ENCODE data around the gene ADAMTSL5. TPM values are rescaled to one million over a fixed set of nuclear protein-coding genes. Genes with fewer than 3 reads are reported as not detected.

Gene ADAMTSL5
- total RNA-seq, 2 donors from 2014 or later, result 3.0 to 3.9 TPM

- no peaks in the 10 kb centered on the region for H3K36me3 Mint-ChIP-seq (ENCODE audit: low read depth)
- ATAC-seq (replicated peaks), result no peak
- H3K27me3 Mint-ChIP-seq, result no peaks in the 10 kb centered on the region
These were observed 2.0 kb downstream of the ADAMTSL5 start for GRCh38 chr19:1510807-1511206.

GRCh38 chr19:1510442-1510806, 2.4 kb downstream of the ADAMTSL5 start:
- Mint-ChIP-seq H3K4me3 (no peak overlapping the region), H3K36me3 (ENCODE audit: low read depth) (no peaks in the 10 kb centered on the region), H3K27me3 (no peaks in the 10 kb centered on the region), H3K27ac (no peak overlapping the region), H3K4me1 (peaks cover 4% of the 10 kb centered on the region), H3K9me3 (no peaks in the 10 kb centered on the region)
- ATAC-seq (replicated peaks), result no peak

More at GRCh38 chr19:1510807-1511206, 2.0 kb downstream of the ADAMTSL5 start:
- Mint-ChIP-seq H3K27ac (no peak overlapping the region), H3K4me1 (peaks cover 4% of the 10 kb centered on the region), H3K9me3 (no peaks in the 10 kb centered on the region), H3K4me3 (no peak overlapping the region)

GRCh38 chr19:1509602-1510441, 3.0 kb downstream of the ADAMTSL5 start:
- H3K4me3 Mint-ChIP-seq, result no peak overlapping the region
- ATAC-seq (replicated peaks), result no peak
- H3K36me3 Mint-ChIP-seq (ENCODE audit: low read depth), result no peaks in the 10 kb centered on the region
- peaks cover 4% of the 10 kb centered on the region for H3K4me1 Mint-ChIP-seq
- no peaks in the 10 kb centered on the region for H3K9me3 Mint-ChIP-seq
- H3K27ac Mint-ChIP-seq, result no peak overlapping the region
- H3K27me3 Mint-ChIP-seq, result no peaks in the 10 kb centered on the region

GRCh38 chr19:1508507-1508856, 4.3 kb downstream of the ADAMTSL5 start:
- no peaks in the 10 kb centered on the region for H3K36me3 Mint-ChIP-seq (ENCODE audit: low read depth)
- peak overlapping the region; percentile 33 for H3K4me3 Mint-ChIP-seq
- peaks cover 4% of the 10 kb centered on the region for H3K4me1 Mint-ChIP-seq
- no peaks in the 10 kb centered on the region for H3K27me3 Mint-ChIP-seq
- ATAC-seq (replicated peaks), result no peak
- H3K27ac Mint-ChIP-seq, result no peak overlapping the region
- no peaks in the 10 kb centered on the region for H3K9me3 Mint-ChIP-seq

GRCh38 chr19:1507763-1508506, 4.9 kb downstream of the ADAMTSL5 start:
- Mint-ChIP-seq H3K27ac (peak overlapping the region; percentile 79), H3K9me3 (no peaks in the 10 kb centered on the region), H3K36me3 (ENCODE audit: low read depth) (no peaks in the 10 kb centered on the region), H3K4me3 (peak overlapping the region; percentile 82), H3K27me3 (no peaks in the 10 kb centered on the region), H3K4me1 (peaks cover 4% of the 10 kb centered on the region)
- peak; percentile 94 for ATAC-seq (replicated peaks)

GRCh38 chr19:1507192-1507660, 5.6 kb downstream of the ADAMTSL5 start:
- H3K9me3 Mint-ChIP-seq, result no peaks in the 10 kb centered on the region
- no peak for ATAC-seq (replicated peaks)

GRCh38 chr19:1505991-1506881, 6.6 kb downstream of the ADAMTSL5 start:
- Mint-ChIP-seq H3K27me3 (no peaks in the 10 kb centered on the region), H3K9me3 (no peaks in the 10 kb centered on the region)

More at GRCh38 chr19:1507192-1507660, 5.6 kb downstream of the ADAMTSL5 start:
- H3K4me3 Mint-ChIP-seq, result peak overlapping the region; percentile 82
- H3K27me3 Mint-ChIP-seq, result no peaks in the 10 kb centered on the region
- no peaks in the 10 kb centered on the region for H3K36me3 Mint-ChIP-seq (ENCODE audit: low read depth)
- H3K27ac Mint-ChIP-seq, result peak overlapping the region; percentile 79
- H3K4me1 Mint-ChIP-seq, result peaks cover 4% of the 10 kb centered on the region

GRCh38 chr19:1505012-1505411, 7.8 kb downstream of the ADAMTSL5 start:
- Mint-ChIP-seq H3K36me3 (ENCODE audit: low read depth) (no peaks in the 10 kb centered on the region), H3K4me1 (peaks cover 4% of the 10 kb centered on the region)
- ATAC-seq (replicated peaks), result no peak

More at GRCh38 chr19:1505991-1506881, 6.6 kb downstream of the ADAMTSL5 start:
- no peak overlapping the region for H3K4me3 Mint-ChIP-seq
- H3K27ac Mint-ChIP-seq, result no peak overlapping the region
- peaks cover 4% of the 10 kb centered on the region for H3K4me1 Mint-ChIP-seq
- no peak for ATAC-seq (replicated peaks)
- H3K36me3 Mint-ChIP-seq (ENCODE audit: low read depth), result no peaks in the 10 kb centered on the region

GRCh38 chr19:1503925-1504773, 8.7 kb downstream of the ADAMTSL5 start:
- H3K36me3 Mint-ChIP-seq (ENCODE audit: low read depth), result no peaks in the 10 kb centered on the region
- no peaks in the 10 kb centered on the region for H3K27me3 Mint-ChIP-seq
- peaks cover 4% of the 10 kb centered on the region for H3K4me1 Mint-ChIP-seq
- H3K27ac Mint-ChIP-seq, result no peak overlapping the region
- H3K9me3 Mint-ChIP-seq, result no peaks in the 10 kb centered on the region
- ATAC-seq (replicated peaks), result no peak
- no peak overlapping the region for H3K4me3 Mint-ChIP-seq

More at GRCh38 chr19:1505012-1505411, 7.8 kb downstream of the ADAMTSL5 start:
- Mint-ChIP-seq H3K27ac (no peak overlapping the region), H3K4me3 (no peak overlapping the region), H3K9me3 (no peaks in the 10 kb centered on the region), H3K27me3 (no peaks in the 10 kb centered on the region)

- Mint-ChIP-seq H3K27me3 (no peaks in the 10 kb centered on the region), H3K4me1 (peaks cover 4% of the 10 kb centered on the region), H3K27ac (no peak overlapping the region), H3K9me3 (no peaks in the 10 kb centered on the region), H3K4me3 (peak overlapping the region; percentile 23), H3K36me3 (ENCODE audit: low read depth) (no peaks in the 10 kb centered on the region)
- ATAC-seq (replicated peaks), result peak; percentile 57
These were observed 9.5 kb downstream of the ADAMTSL5 start for GRCh38 chr19:1503089-1503924.

- Mint-ChIP-seq H3K27me3 (no peaks in the 10 kb centered on the region), H3K4me3 (peak overlapping the region; percentile 23), H3K9me3 (no peaks in the 10 kb centered on the region), H3K27ac (no peak overlapping the region), H3K36me3 (ENCODE audit: low read depth) (no peaks in the 10 kb centered on the region), H3K4me1 (peaks cover 4% of the 10 kb centered on the region)
- no peak for ATAC-seq (replicated peaks)
These were observed 10.3 kb downstream of the ADAMTSL5 start for GRCh38 chr19:1502433-1503088.

- Mint-ChIP-seq H3K4me3 (no peak overlapping the region), H3K9me3 (no peaks in the 10 kb centered on the region), H3K27ac (no peak overlapping the region), H3K36me3 (ENCODE audit: low read depth) (no peaks in the 10 kb centered on the region), H3K27me3 (no peaks in the 10 kb centered on the region), H3K4me1 (peaks cover 2% of the 10 kb centered on the region)
- no peak for ATAC-seq (replicated peaks)
These were observed 11.6 kb downstream of the ADAMTSL5 start for GRCh38 chr19:1501200-1501595.
